ENCODE results near the gene RIOK1.
"Not testable (repeated sequence)": the region's sequence is repeated elsewhere in the genome, so short reads cannot be mapped to it uniquely, and the experiment has no call there.

The RIOK1 gene

DNA sequence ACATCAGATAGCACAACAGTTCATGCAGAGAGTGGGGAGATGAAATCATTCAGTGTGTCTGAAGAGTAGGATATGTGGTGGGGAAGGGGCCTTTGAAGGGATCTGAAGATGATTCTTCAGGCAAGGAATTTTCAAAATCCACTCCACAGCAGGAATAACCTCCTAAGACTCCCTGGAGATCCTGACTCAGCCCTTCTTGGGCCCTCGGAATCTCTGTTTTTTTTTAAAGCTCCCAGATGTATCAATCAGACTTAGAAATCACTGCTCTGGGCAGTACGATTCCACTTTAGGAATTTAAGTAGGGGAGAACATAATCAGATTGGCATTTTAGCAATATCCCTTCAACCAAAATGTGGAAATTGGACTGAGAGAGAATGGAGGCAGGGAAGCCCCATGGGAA lies 55.5 kb downstream of the RIOK1 start:
- Histone ChIP-seq H3K9ac (ENCODE audit: low read length) (no peak overlapping the region), H3K27me3 (ENCODE audit: control insufficient read depth in 1 of 2, insufficient read depth in 2 of 2, low read length in 2 of 2) (peaks cover 0 to 4% of the 10 kb centered on the region in 2 donors), H3K36me3 (ENCODE audit: insufficient read depth, low read length) (no peaks in the 10 kb centered on the region), H3K4me3 (ENCODE audit: low read depth in 1 of 2, low read length in 2 of 2) (no peak overlapping the region), H3K9me3 (ENCODE audit: low read length) (no peaks in the 10 kb centered on the region), H3K4me1 (ENCODE audit: insufficient read depth, low read length) (no peaks in the 10 kb centered on the region), H3K27ac (ENCODE audit: low read depth, low read length) (no peak overlapping the region)

DNA sequence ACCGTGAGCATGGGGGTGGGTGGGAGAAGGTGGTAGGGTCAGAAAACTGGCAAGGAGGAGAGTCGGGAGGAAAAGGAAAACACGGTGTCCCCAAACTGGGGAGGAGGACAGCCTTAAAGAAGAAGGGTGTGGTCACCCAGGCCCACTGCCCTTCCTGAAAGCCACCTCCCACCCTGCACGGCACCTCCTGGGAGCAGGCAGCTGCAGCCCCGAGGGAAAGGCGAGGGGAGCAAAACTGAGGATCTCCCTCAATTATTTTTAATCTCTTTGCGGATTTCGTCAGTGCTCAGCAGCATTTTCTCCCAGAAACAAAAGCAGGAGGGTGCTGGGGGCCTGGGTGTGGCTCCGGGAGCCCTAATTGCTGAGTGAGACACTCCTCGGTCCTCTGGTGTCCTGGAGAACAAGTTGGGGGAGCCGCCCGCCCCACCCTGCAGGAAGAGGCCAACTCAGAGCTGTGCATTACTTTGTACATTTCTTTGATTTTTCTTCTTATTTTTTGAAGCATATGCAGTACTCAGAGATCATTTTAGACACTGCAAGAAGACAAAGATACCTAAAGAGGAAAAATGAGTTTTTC lies 56.4 kb downstream of the RIOK1 start:
- H3K4me1 ChIP-seq (ENCODE audit: insufficient read depth, low read length), result no peaks in the 10 kb centered on the region
- H3K36me3 ChIP-seq (ENCODE audit: insufficient read depth, low read length), result no peaks in the 10 kb centered on the region
- H3K4me3 ChIP-seq (ENCODE audit: low read depth in 1 of 2, low read length in 2 of 2), result no peak overlapping the region
- H3K9me3 ChIP-seq (ENCODE audit: low read length), result no peaks in the 10 kb centered on the region
- H3K27ac ChIP-seq (ENCODE audit: low read depth, low read length), result no peak overlapping the region
- H3K9ac ChIP-seq (ENCODE audit: low read length), result no peak overlapping the region
- peaks cover 0 to 4% of the 10 kb centered on the region in 2 donors for H3K27me3 ChIP-seq (ENCODE audit: control insufficient read depth in 1 of 2, insufficient read depth in 2 of 2, low read length in 2 of 2)

GRCh38 chr6:7446619-7447325 lies 57.2 kb downstream of the RIOK1 start:
- Histone ChIP-seq H3K36me3 (ENCODE audit: insufficient read depth, low read length) (no peaks in the 10 kb centered on the region), H3K27ac (ENCODE audit: low read depth, low read length) (no peak overlapping the region), H3K9ac (ENCODE audit: low read length) (no peak overlapping the region), H3K9me3 (ENCODE audit: low read length) (no peaks in the 10 kb centered on the region), H3K4me3 (ENCODE audit: low read depth in 1 of 2, low read length in 2 of 2) (no peak overlapping the region), H3K4me1 (ENCODE audit: insufficient read depth, low read length) (no peaks in the 10 kb centered on the region), H3K27me3 (ENCODE audit: control insufficient read depth in 1 of 2, insufficient read depth in 2 of 2, low read length in 2 of 2) (peaks cover 0 to 4% of the 10 kb centered on the region in 2 donors)

DNA sequence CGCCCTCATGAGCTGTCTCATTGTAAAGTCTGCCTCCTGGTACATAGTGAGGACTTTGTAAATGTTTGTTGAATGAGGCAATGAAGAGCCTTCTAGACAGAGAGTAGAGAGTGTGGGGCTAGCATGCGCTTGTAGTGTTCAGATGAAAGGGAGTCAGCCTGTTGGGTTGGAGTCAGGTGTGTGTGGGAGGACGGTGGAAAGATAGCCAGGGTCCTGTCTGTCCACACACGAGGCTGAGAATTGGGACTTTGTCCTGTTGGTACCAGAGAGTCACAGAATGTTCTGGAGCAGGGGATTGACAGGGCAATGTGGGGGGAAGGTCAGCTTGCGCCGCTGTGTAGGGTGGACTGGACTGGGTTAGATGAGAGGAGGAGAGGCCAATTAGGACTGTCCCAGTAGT lies 58.6 kb downstream of the RIOK1 start:
- no peaks in the 10 kb centered on the region for H3K9me3 ChIP-seq (ENCODE audit: low read length)
- no peaks in the 10 kb centered on the region for H3K36me3 ChIP-seq (ENCODE audit: insufficient read depth, low read length)
- no peak overlapping the region for H3K9ac ChIP-seq (ENCODE audit: low read length)
- H3K4me3 ChIP-seq (ENCODE audit: low read depth in 1 of 2, low read length in 2 of 2), result no peak overlapping the region
- no peaks in the 10 kb centered on the region for H3K4me1 ChIP-seq (ENCODE audit: insufficient read depth, low read length)
- H3K27ac ChIP-seq (ENCODE audit: low read depth, low read length), result no peak overlapping the region
- peaks cover 0 to 4% of the 10 kb centered on the region in 2 donors for H3K27me3 ChIP-seq (ENCODE audit: control insufficient read depth in 1 of 2, insufficient read depth in 2 of 2, low read length in 2 of 2)

GRCh38 chr6:7449018-7449417 lies 59.4 kb downstream of the RIOK1 start:
- H3K4me3 ChIP-seq (ENCODE audit: low read depth in 1 of 2, low read length in 2 of 2), result no peak overlapping the region
- no peaks in the 10 kb centered on the region for H3K4me1 ChIP-seq (ENCODE audit: insufficient read depth, low read length)
- H3K27me3 ChIP-seq (ENCODE audit: control insufficient read depth in 1 of 2, insufficient read depth in 2 of 2, low read length in 2 of 2), result peaks cover 0 to 4% of the 10 kb centered on the region in 2 donors
- H3K9ac ChIP-seq (ENCODE audit: low read length), result no peak overlapping the region
- H3K9me3 ChIP-seq (ENCODE audit: low read length), result no peaks in the 10 kb centered on the region
- no peaks in the 10 kb centered on the region for H3K36me3 ChIP-seq (ENCODE audit: insufficient read depth, low read length)
- H3K27ac ChIP-seq (ENCODE audit: low read depth, low read length), result no peak overlapping the region

DNA sequence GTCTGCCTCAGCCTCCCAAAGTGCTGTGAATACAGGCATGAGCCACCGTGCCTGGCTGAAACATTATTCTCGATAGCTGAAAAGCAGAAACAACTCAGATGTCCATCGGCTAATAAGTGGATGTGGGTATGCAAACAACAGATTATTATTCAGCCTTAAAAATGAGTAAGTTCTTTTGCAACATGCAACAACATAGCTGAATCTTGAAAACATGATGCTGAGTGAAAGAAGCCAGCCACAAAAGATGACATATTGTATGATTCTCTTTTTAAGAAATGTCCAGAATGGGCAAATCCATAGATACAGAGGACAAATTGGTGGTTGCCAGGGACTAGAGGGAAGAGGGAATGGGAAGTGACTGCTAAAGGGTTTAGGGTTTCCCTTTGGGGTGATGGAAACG lies 61.7 kb downstream of the RIOK1 start:
- H3K36me3 ChIP-seq (ENCODE audit: insufficient read depth, low read length), result no peaks in the 10 kb centered on the region

DNA sequence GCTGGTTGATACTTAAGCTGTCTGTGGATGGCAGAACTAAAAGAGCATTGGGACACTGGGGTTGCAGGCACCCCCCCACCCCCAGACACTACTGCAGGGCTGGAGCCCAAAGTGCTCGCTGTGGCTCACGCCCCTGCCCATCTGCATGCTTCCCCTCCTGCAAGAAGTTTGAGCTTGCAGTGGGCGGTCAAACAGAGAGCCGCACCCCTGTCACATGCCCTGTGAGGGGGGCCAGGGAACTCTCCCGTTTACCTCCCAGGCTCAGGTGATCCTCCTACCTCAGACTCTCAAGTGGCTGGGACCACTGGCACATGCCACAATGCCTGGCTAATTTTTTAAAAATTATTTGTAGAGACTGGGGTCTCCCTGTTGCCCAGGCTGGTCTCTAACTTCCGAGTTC lies 63.3 kb downstream of the RIOK1 start:
- H3K9me3 ChIP-seq (ENCODE audit: low read length), result no peaks in the 10 kb centered on the region
- H3K27ac ChIP-seq (ENCODE audit: low read depth, low read length), result no peak overlapping the region
- no peaks in the 10 kb centered on the region for H3K27me3 ChIP-seq (ENCODE audit: control insufficient read depth in 1 of 2, insufficient read depth in 2 of 2, low read length in 2 of 2)
- no peak overlapping the region for H3K4me3 ChIP-seq (ENCODE audit: low read depth in 1 of 2, low read length in 2 of 2)
- H3K9ac ChIP-seq (ENCODE audit: low read length), result no peak overlapping the region
- H3K4me1 ChIP-seq (ENCODE audit: insufficient read depth, low read length), result no peaks in the 10 kb centered on the region
- no peaks in the 10 kb centered on the region for H3K36me3 ChIP-seq (ENCODE audit: insufficient read depth, low read length)

More for the DNA sequence above, 61.7 kb downstream of the RIOK1 start:
- H3K27ac ChIP-seq (ENCODE audit: low read depth, low read length), result no peak overlapping the region
- H3K9me3 ChIP-seq (ENCODE audit: low read length), result no peaks in the 10 kb centered on the region
- H3K4me1 ChIP-seq (ENCODE audit: insufficient read depth, low read length), result no peaks in the 10 kb centered on the region
- no peaks in the 10 kb centered on the region for H3K27me3 ChIP-seq (ENCODE audit: control insufficient read depth in 1 of 2, insufficient read depth in 2 of 2, low read length in 2 of 2)
- H3K4me3 ChIP-seq (ENCODE audit: low read depth in 1 of 2, low read length in 2 of 2), result no peak overlapping the region
- H3K9ac ChIP-seq (ENCODE audit: low read length), result no peak overlapping the region

GRCh38 chr6:7454696-7455358 lies 65.2 kb downstream of the RIOK1 start:
- Histone ChIP-seq H3K9me3 (ENCODE audit: low read length) (no peaks in the 10 kb centered on the region), H3K27me3 (ENCODE audit: control insufficient read depth in 1 of 2, insufficient read depth in 2 of 2, low read length in 2 of 2) (no peaks in the 10 kb centered on the region), H3K9ac (ENCODE audit: low read length) (no peak overlapping the region), H3K36me3 (ENCODE audit: insufficient read depth, low read length) (no peaks in the 10 kb centered on the region), H3K4me3 (ENCODE audit: low read depth in 1 of 2, low read length in 2 of 2) (no peak overlapping the region), H3K27ac (ENCODE audit: low read depth, low read length) (no peak overlapping the region), H3K4me1 (ENCODE audit: insufficient read depth, low read length) (no peaks in the 10 kb centered on the region)

DNA sequence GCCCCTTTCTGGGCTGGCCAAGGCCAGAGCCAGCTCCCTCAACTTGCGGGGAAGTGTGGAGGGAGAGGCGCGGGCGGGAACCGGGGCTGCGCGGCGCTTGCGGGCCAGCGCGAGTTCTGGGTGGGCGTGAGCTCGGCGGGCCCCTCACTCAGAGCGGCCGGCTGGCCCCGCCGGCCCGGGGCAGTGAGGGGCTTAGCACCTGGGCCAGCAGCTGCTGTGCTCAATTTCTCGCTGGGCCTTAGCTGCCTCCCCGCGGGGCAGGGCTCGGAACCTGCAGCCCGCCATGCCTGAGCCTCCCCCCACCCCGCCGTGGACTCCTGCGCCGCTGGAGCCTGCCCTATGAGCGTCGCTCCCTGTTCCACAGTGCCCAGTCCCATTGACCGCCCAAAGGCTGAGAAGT lies 66.7 kb downstream of the RIOK1 start:
- not testable (repeated sequence) for H3K4me3 ChIP-seq (ENCODE audit: low read depth in 1 of 2, low read length in 2 of 2); H3K4me1 ChIP-seq (ENCODE audit: insufficient read depth, low read length); H3K27me3 ChIP-seq (ENCODE audit: control insufficient read depth in 1 of 2, insufficient read depth in 2 of 2, low read length in 2 of 2); H3K27ac ChIP-seq (ENCODE audit: low read depth, low read length); H3K9me3 ChIP-seq (ENCODE audit: low read length); H3K9ac ChIP-seq (ENCODE audit: low read length); H3K36me3 ChIP-seq (ENCODE audit: insufficient read depth, low read length)

- H3K27ac ChIP-seq (ENCODE audit: low read depth, low read length), result no peak overlapping the region
- no peaks in the 10 kb centered on the region for H3K9me3 ChIP-seq (ENCODE audit: low read length)
- H3K9ac ChIP-seq (ENCODE audit: low read length), result no peak overlapping the region
- no peak overlapping the region for H3K4me3 ChIP-seq (ENCODE audit: low read depth in 1 of 2, low read length in 2 of 2)
- no peaks in the 10 kb centered on the region for H3K36me3 ChIP-seq (ENCODE audit: insufficient read depth, low read length)
- no peaks in the 10 kb centered on the region for H3K4me1 ChIP-seq (ENCODE audit: insufficient read depth, low read length)
- no peaks in the 10 kb centered on the region for H3K27me3 ChIP-seq (ENCODE audit: control insufficient read depth in 1 of 2, insufficient read depth in 2 of 2, low read length in 2 of 2)
Observed at GRCh38 chr6:7461416-7461815, 71.8 kb downstream of the RIOK1 start.

GRCh38 chr6:7463785-7464184 lies 74.2 kb downstream of the RIOK1 start:
- Histone ChIP-seq H3K27me3 (ENCODE audit: control insufficient read depth in 1 of 2, insufficient read depth in 2 of 2, low read length in 2 of 2) (no peaks in the 10 kb centered on the region), H3K36me3 (ENCODE audit: insufficient read depth, low read length) (no peaks in the 10 kb centered on the region), H3K4me1 (ENCODE audit: insufficient read depth, low read length) (no peaks in the 10 kb centered on the region), H3K9ac (ENCODE audit: low read length) (no peak overlapping the region), H3K27ac (ENCODE audit: low read depth, low read length) (no peak overlapping the region), H3K9me3 (ENCODE audit: low read length) (no peaks in the 10 kb centered on the region), H3K4me3 (ENCODE audit: low read depth in 1 of 2, low read length in 2 of 2) (no peak overlapping the region)
